Ramos (cell line): ENCODE results near the gene SNX4.

Experiments
- in situ Hi-C: fragments of 300-500 bp; cut with MboI; formaldehyde crosslinking; loops from one replicate; pipeline ENCODE4 v1.14.3; 2022; ENCODE audit warnings: low sequenced_read_pairs; ENCODE audit not compliant: unreplicated experiment

SNX4 gene

DNA sequence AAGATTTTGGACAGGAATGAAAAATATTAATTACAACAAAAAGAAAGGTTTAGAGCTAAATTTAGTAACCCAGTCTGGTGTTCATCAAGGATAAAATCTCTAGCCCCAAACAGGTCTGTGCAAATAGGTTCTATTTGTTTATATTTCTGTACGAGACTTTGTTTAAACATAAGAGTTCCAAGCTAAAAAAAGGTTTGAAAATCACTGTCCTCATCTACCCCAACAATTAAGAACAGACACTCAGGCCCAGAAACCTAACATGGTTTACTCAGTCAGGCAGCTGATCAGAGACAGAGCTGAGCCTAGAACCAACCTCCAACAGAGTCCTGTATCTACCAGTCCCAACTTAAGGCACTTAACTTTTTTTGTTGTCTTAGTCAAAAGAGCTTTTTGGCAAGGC is 49.3 kb downstream of the SNX4 start:
- in situ Hi-C loops, result no loop called here

GRCh38 chr3:125462722-125463299 is 57.2 kb downstream of the SNX4 start:
- in situ Hi-C loops, result no loop called here

GRCh38 chr3:125461896-125462295 is 58.1 kb downstream of the SNX4 start:
- in situ Hi-C loops, result no loop called here

- in situ Hi-C loops, result no loop called here
Observed at GRCh38 chr3:125460233-125460632, 59.8 kb downstream of the SNX4 start.

- in situ Hi-C loops, result loop anchor here (25.0 kb wide), 2 partner anchors 507 to 682 kb away; partner anchors contain the start of gene MUC13
Observed at GRCh38 chr3:125443923-125444322, 76.1 kb downstream of the SNX4 start.

GRCh38 chr3:125442506-125442905 is 77.5 kb downstream of the SNX4 start:
- in situ Hi-C loops, result loop anchor here (25.0 kb wide), 2 partner anchors 505 to 680 kb away; partner anchors contain the start of gene MUC13

GRCh38 chr3:125440970-125441369 is 79.0 kb downstream of the SNX4 start:
- in situ Hi-C loops, result loop anchor here (25.0 kb wide), 2 partner anchors 504 to 679 kb away; partner anchors contain the start of gene MUC13

DNA sequence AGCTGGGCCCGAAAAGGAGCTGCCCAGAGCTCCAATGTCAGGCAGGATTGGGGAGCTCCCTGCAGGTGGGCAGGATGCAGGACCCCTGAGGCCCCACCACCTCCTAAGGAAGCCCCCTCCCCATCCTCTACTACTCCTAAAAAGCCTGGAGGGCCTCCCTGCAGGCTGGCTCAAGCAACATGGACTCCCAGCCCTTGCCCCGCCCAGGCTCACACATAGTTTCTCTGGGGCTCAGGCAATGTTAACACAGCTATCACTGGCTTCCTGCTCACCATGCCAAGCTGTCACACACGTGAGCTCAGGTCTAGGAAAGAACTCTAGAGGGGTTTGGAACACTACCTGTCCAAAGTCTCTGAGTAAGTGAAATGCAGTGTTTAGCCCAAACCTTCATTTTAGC is 79.4 kb downstream of the SNX4 start:
- in situ Hi-C loops, result loop anchor here (25.0 kb wide), 2 partner anchors 503 to 678 kb away; partner anchors contain the start of gene MUC13

GRCh38 chr3:125437631-125438435 is 82.2 kb downstream of the SNX4 start:
- in situ Hi-C loops, result loop anchor here (25.0 kb wide), 2 partner anchors 501 to 676 kb away; partner anchors contain the start of gene MUC13

DNA sequence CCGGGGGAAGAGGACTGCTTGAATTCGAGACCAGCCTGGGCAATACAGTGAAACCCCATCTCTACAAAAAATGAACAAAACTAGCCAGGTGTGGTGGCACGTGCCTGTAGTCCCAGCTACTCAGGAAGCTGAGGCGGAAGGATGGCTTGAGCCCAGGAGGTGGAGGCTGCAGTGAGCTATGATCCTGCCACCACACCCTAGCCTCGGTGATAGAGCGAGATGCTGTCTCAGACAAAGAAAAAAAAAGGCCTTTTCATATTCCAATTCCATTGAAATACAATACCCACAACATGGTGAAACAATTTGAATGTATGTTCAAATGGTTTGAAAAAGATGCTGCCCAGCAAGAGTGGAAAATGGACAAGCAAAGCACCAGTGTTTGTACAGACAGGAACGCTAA is 83.1 kb downstream of the SNX4 start:
- in situ Hi-C loops, result loop anchor here (25.0 kb wide), 2 partner anchors 500 to 675 kb away; partner anchors contain the start of gene MUC13

DNA sequence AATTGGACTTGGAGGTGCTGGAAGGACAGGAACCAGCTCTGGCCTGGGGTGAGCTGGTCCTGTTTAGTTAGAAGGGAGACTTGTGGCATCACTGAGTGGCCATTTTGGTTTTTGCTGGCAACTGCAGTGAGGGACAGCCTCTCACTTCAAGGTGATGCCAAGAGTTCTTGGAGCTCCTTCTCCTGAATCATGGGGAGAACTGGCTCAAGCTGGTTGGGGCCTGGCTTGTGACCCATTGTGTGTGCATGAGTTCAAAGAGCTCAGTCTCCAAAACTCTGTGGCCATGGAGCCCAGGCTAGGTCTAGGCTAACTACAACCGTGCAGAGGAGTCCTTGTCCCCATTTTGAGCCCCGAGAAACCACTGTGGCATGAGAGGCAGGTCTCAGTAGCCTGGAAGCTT is 84.8 kb downstream of the SNX4 start:
- in situ Hi-C loops, result loop anchor here (25.0 kb wide), 2 partner anchors 498 to 673 kb away; partner anchors contain the start of gene MUC13

- in situ Hi-C loops, result loop anchor here (25.0 kb wide), 2 partner anchors 497 to 672 kb away; partner anchors contain the start of gene MUC13
Observed at GRCh38 chr3:125434582-125435011, 85.4 kb downstream of the SNX4 start.

DNA sequence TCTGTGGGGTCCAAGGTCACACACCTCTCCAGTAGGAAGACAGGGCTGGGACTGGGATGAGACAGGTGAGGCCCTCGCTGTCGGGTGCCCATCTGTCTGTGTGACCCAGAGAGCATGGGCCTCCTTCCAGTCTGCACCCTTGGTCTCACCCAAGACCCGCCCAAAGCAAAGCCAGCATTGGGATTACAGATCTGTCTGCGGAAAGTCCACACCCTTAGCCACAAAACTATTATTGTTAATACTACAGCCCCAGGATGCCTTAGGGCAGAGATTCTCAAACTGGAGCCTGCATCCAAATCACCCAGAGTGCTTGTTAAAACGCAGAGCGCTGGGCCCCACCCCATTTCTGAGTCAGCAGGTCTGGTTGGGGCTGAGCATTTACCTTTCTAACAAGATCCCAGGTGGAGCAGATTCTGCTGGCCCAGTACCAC is 86.4 kb downstream of the SNX4 start:
- in situ Hi-C loops, result loop anchor here (25.0 kb wide), 2 partner anchors 496 to 671 kb away; partner anchors contain the start of gene MUC13

DNA sequence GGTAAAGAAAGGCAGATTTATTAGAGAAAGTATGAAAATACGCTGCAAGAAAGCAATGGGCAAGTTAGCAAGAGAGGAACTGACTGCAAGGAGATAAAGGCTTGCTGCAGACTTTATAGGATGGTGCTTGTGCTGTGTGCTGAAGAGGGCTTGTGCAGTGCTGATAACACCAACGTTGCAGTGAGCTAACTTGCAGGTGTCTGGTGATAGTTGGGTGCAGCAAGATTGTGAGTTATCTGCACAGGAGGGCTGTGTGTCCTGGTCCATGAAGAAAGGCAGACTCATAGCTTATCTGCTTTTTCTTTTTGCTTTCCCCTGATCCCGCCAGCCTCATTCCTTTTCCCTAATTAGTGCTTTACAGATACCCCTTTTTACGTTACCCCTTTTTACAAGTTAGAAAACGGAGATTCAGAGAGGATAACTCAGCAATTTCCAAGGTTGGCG is 86.9 kb downstream of the SNX4 start:
- in situ Hi-C loops, result loop anchor here (25.0 kb wide), 2 partner anchors 496 to 671 kb away; partner anchors contain the start of gene MUC13

DNA sequence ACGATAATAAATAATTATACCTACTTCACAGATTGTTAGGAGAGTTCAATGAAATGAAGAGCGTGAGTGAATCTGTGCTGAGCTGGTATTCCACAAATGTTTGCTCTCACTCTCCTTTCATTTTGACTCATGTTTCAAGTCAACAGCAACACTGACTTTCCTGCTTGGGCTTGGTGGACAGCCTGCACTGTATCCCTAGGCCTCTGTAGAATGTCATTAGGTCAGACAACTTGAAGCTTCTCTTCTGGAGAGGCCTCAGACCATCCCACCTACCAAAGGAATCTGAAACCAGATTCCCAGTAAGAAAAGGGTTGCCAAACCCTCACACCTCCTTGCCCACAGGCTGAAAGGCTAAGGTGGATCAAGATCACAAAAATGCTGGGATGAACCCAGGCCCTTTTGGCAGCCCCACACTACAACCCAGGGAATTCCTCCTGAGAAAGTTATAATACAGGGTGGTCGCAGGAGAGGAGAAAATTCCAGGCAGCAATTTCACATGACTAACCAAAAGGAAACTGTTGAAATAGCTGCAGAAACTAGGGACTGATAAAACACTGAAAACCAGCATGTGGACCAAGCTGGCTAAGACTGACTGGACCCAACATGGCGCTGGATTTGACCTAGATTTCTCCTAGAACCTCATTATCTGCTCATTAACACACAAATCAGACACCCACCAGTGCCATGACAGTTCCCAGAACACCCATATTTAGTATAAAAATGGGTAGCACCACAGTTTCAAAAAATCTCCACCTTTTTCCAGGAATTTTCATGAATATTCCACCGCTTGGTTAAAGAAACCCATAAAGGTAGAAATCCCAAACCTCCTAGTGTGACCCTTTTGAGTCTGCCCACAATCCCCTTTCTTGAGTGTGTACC is 87.9 kb downstream of the SNX4 start:
- in situ Hi-C loops, result loop anchor here (25.0 kb wide), 2 partner anchors 495 to 670 kb away; partner anchors contain the start of gene MUC13

GRCh38 chr3:125431391-125431790 is 88.6 kb downstream of the SNX4 start:
- in situ Hi-C loops, result loop anchor here (25.0 kb wide), 2 partner anchors 494 to 669 kb away; partner anchors contain the start of gene MUC13

GRCh38 chr3:125428216-125428830 is 91.7 kb downstream of the SNX4 start:
- in situ Hi-C loops, result loop anchor here (25.0 kb wide), 2 partner anchors 491 to 666 kb away; partner anchors contain the start of gene MUC13

GRCh38 chr3:125418306-125418705 is 101.7 kb downstream of the SNX4 start:
- in situ Hi-C loops, result no loop called here

GRCh38 chr3:125416235-125416634 is 103.8 kb downstream of the SNX4 start:
- in situ Hi-C loops, result no loop called here
